Stimulated activated naive CD8-positive, alpha-beta T cell treated with anti-CD3 and anti-CD28 coated beads, Interleukin-15, Interleukin-2, amounts not matched to agents 100 U/mL and 50 U/mL, for 24 hours (primary cell): ENCODE data around the gene DNAJC5.
A peak's percentile ranks its signal among the peaks of the same experiment; 100 is the strongest.
"Not testable (repeated sequence)": the region's sequence is repeated elsewhere in the genome, so short reads cannot be mapped to it uniquely, and the experiment has no call there.

Experiments
- ATAC-seq: fragments of 150-1000 bp; cut with Tn5 transposase; one replicate; pipeline ENCODE4 v1.10.0; 2021
- DNase-seq: peaks from one replicate; pipeline ENCODE4 v3.0.0; 2021

DNAJC5 gene

GRCh38 chr20:63894358-63895201, at the start of gene DNAJC5:
Gene DNAJC5 (plus strand): TSS chr20:63895126. CDS start chr20:63928346, 33,220 bp downstream.
- ATAC-seq: peak; percentile 85
- DNase-seq: peak; percentile 97

- DNase-seq: no peak
- ATAC-seq: no peak
Observed at GRCh38 chr20:63846128-63846771, 48.7 kb upstream of the DNAJC5 start.

GRCh38 chr20:63846888-63847236, 48.1 kb upstream of the DNAJC5 start:
- DNase-seq (no peak), ATAC-seq (no peak)

GRCh38 chr20:63847237-63848002, 47.5 kb upstream of the DNAJC5 start:
- DNase-seq (no peak), ATAC-seq (no peak)

- ATAC-seq (no peak), DNase-seq (no peak)
Observed at GRCh38 chr20:63848003-63848911, 46.7 kb upstream of the DNAJC5 start.

- DNase-seq: peak; percentile 63
Observed at GRCh38 chr20:63850689-63851547, 44.0 kb upstream of the DNAJC5 start.

GRCh38 chr20:63851548-63851943, 43.4 kb upstream of the DNAJC5 start:
- not testable (repeated sequence) for DNase-seq, ATAC-seq

More at GRCh38 chr20:63850689-63851547, 44.0 kb upstream of the DNAJC5 start:
- ATAC-seq: peak; percentile 83

- not testable (repeated sequence) for ATAC-seq, DNase-seq
Observed at GRCh38 chr20:63853733-63854068, 41.2 kb upstream of the DNAJC5 start.

- ATAC-seq (no peak), DNase-seq (no peak)
Observed at GRCh38 chr20:63854069-63854765, 40.7 kb upstream of the DNAJC5 start.

- DNase-seq (no peak), ATAC-seq (no peak)
Observed at GRCh38 chr20:63854766-63855362, 40.1 kb upstream of the DNAJC5 start.

- DNase-seq (no peak), ATAC-seq (no peak)
Observed at GRCh38 chr20:63855363-63856097, 39.4 kb upstream of the DNAJC5 start.

GRCh38 chr20:63856098-63856511, 38.8 kb upstream of the DNAJC5 start:
- ATAC-seq (no peak), DNase-seq (no peak)

GRCh38 chr20:63857764-63858392, 37.0 kb upstream of the DNAJC5 start:
- DNase-seq (no peak), ATAC-seq (no peak)

GRCh38 chr20:63858393-63859165, 36.3 kb upstream of the DNAJC5 start:
- no peak for DNase-seq
- ATAC-seq: peak; percentile 13

- ATAC-seq: no peak
- no peak for DNase-seq
Observed at GRCh38 chr20:63859166-63859699, 35.7 kb upstream of the DNAJC5 start.

- no peak for ATAC-seq
- DNase-seq: no peak
Observed at GRCh38 chr20:63860325-63861051, 34.4 kb upstream of the DNAJC5 start.
